Stomach (tissue), 4 donors: ENCODE results near the gene COL4A1.

Experiments
- CTCF ChIP-seq, 7 experiments: fragments of 450-650 bp in 4 of 7; fragments of 200-600 bp in 3 of 7; sonication (generic) in 3 of 7; IDR thresholded peaks; one replicate each; pipeline ENCODE4 v1.5.1; 2016 to 2019; ENCODE audit warnings: antibody characterized with exemption in 7 of 7, control low read depth in 2 of 7, mild to moderate bottlenecking in 1 of 7
- POLR2AphosphoS5 ChIP-seq, 3 donors: sonication (generic); formaldehyde crosslinking; IDR thresholded peaks; one replicate each; pipeline ENCODE4 v1.6.1; 2016; ENCODE audit warnings: antibody characterized with exemption in 3 of 3

- TF ChIP-seq CTCF (IDR thresholded peaks at IDR 0.05) (no peak), POLR2AphosphoS5 (IDR thresholded peaks at IDR 0.05) (no peak)
Measured at GRCh38 chr13:110339975-110340550, 33.1 kb upstream of the COL4A1 start.
